ENCODE measurements around the gene CDKN1C.

DNA sequence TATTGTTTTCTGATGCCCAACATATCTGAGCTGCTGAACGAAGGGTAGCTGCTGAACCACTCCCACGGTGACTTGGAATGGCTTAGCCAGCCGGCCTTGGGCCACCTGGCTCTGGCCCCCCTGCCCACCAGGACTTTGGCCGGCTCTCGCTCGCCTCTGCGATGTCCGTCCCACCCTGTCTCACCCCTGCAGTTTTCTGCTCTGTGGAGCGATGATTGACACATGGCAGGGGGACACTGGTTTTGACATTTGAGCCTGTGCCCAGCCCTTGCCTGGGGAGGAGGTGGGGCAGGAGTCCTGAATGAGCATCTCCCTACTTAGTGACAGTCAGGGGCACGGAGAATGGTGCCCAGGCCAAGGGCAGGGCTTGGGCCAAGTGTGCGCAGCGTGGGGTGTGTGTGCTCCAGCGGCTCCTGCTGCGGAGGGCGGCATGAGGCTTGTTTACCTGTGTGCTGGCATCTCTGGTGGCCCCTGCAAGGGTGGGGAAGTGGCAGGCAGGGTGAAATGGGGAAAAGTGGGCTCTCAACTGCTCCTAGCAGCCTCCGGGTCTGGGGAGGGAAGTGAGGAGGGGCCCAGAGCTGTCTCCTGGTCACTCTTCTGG is 15.7 kb upstream of the CDKN1C start:
- no peak for TF ChIP-seq CREB1 (IDR thresholded peaks at IDR 0.05; ENCODE audit: low read depth)
- TF ChIP-seq, protein P1, sequence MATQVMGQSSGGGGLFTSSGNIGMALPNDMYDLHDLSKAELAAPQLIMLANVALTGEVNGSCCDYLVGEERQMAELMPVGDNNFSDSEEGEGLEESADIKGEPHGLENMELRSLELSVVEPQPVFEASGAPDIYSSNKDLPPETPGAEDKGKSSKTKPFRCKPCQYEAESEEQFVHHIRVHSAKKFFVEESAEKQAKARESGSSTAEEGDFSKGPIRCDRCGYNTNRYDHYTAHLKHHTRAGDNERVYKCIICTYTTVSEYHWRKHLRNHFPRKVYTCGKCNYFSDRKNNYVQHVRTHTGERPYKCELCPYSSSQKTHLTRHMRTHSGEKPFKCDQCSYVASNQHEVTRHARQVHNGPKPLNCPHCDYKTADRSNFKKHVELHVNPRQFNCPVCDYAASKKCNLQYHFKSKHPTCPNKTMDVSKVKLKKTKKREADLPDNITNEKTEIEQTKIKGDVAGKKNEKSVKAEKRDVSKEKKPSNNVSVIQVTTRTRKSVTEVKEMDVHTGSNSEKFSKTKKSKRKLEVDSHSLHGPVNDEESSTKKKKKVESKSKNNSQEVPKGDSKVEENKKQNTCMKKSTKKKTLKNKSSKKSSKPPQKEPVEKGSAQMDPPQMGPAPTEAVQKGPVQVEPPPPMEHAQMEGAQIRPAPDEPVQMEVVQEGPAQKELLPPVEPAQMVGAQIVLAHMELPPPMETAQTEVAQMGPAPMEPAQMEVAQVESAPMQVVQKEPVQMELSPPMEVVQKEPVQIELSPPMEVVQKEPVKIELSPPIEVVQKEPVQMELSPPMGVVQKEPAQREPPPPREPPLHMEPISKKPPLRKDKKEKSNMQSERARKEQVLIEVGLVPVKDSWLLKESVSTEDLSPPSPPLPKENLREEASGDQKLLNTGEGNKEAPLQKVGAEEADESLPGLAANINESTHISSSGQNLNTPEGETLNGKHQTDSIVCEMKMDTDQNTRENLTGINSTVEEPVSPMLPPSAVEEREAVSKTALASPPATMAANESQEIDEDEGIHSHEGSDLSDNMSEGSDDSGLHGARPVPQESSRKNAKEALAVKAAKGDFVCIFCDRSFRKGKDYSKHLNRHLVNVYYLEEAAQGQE (IDR thresholded peaks at IDR 0.05; ENCODE audit: low read depth), result no peak
- no peak for TF ChIP-seq EP300 (IDR thresholded peaks at IDR 0.05; ENCODE audit: borderline replicate concordance)
- no peak for TF ChIP-seq NFIC (IDR thresholded peaks at IDR 0.05)
- TF ChIP-seq FOXM1 (IDR thresholded peaks at IDR 0.05; ENCODE audit: borderline replicate concordance, low read depth), result no peak
- TF ChIP-seq, protein P2, sequence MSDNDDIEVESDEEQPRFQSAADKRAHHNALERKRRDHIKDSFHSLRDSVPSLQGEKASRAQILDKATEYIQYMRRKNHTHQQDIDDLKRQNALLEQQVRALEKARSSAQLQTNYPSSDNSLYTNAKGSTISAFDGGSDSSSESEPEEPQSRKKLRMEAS (IDR thresholded peaks at IDR 0.05), result no peak
- no peak for TF ChIP-seq TEAD4 (IDR thresholded peaks at IDR 0.05)
- no peak for TF ChIP-seq CEBPB (IDR thresholded peaks at IDR 0.05)
- TF ChIP-seq YY1 (IDR thresholded peaks at IDR 0.05; ENCODE audit: low read depth), result no peak
- TF ChIP-seq ZBTB7A (IDR thresholded peaks at IDR 0.05; ENCODE audit: low read depth), result no peak
- TF ChIP-seq EGR1 (IDR thresholded peaks at IDR 0.05), result no peak
- no peak for TF ChIP-seq TAF1 (IDR thresholded peaks at IDR 0.05; ENCODE audit: low read depth)
- TF ChIP-seq, protein P3, sequence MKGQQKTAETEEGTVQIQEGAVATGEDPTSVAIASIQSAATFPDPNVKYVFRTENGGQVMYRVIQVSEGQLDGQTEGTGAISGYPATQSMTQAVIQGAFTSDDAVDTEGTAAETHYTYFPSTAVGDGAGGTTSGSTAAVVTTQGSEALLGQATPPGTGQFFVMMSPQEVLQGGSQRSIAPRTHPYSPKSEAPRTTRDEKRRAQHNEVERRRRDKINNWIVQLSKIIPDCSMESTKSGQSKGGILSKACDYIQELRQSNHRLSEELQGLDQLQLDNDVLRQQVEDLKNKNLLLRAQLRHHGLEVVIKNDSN (IDR thresholded peaks at IDR 0.05), result no peak
